SK-MEL-5 (cell line): ENCODE data around the gene GPC4. TPM values are rescaled to one million over a fixed set of nuclear protein-coding genes. Genes with fewer than 3 reads are reported as not detected.

ENCODE experiments used
- DNase-seq: peaks from one replicate; pipeline ENCODE4 v3.0.0-alpha.2; 2016; ENCODE audit warnings: low read depth, low spot score
- in situ Hi-C: cut with HindIII; loops from 2 replicates; pipeline ENCODE4 v1.10.0; 2016; ENCODE audit warnings: low sequenced_read_pairs, high pct_unique_total_duplicates, low pct_unique_long_range_greater_than_20kb
- polyA plus RNA-seq, 2 experiments: library from polyadenylated mRNA; depleted of rRNA; stranded (reverse); fragments of >200 nt; gene quantifications; 2 replicates each; pipeline ENCODE4 v1.2.3, GENCODE V29; 2015
- total RNA-seq: library from RNA; depleted of rRNA; stranded (reverse); fragments of >200 nt; shearing (Covaris generic); gene quantifications from 2 replicates; pipeline ENCODE4 v1.2.3, GENCODE V29; 2014; rRNA removed

The GPC4 gene
- 3.2 and 3.6 TPM in 2 replicates for total RNA-seq
- polyA plus RNA-seq (2015; cell fraction: cytosol; rRNA removed): 21.5 and 27.3 TPM in 2 replicates
- polyA plus RNA-seq (2015; cell fraction: nucleus; rRNA removed): 2.5 and 3.3 TPM in 2 replicates

GRCh38 chrX:133415276-133416105 lies at the start of gene GPC4:
TSS of gene GPC4 (minus strand) at chrX:133415489. CDS start at chrX:133414965, 524 bp downstream.
- in situ Hi-C loops: no loop called here
- peak; percentile 62 for DNase-seq

GRCh38 chrX:133461231-133461630 lies 45.9 kb upstream of the GPC4 start:
- in situ Hi-C loops: no loop called here

DNA sequence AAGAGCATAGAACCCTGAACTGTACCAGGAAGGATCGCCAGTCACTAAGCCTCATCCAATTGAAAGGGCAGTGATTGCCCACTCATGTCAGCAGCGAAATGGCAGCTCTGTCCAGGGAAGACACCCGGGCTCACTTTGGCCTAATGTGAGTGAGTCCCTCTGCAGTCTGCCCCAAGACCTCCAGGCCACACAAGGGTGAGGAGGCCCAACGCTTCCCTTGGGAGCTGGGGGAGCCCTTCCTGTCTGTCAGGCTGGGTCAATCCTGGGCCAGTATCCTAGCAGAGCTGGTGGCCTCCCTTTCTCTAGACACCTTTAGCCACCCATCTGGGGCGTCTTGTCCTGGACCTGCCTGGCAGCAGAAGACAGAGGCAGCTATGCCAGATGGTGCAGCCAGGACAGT lies 39.6 kb upstream of the GPC4 start:
- no peak for DNase-seq
- in situ Hi-C loops: no loop called here

More at GRCh38 chrX:133461231-133461630, 45.9 kb upstream of the GPC4 start:
- DNase-seq: peak; percentile 42

DNA sequence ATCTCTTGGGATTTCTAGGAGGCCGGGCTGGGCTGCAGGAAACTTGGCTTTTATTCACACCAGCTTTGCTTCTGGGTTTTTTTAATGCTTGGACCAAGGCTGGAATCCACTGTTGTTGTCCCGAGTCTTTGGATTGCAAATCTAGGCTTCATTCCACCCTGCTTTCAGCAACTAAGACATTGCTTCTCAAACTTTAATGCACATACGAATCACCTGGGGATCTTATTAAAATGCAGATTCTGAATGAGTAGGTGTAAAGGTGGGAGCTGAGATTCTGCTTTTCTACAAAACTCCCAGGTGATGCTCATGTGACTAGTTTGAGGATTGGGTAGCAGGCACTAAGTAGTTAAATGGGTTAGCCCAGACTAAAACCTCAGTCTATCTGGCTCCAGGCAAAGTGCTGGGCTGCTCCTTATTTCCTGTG lies 39.2 kb upstream of the GPC4 start:
- DNase-seq: no peak
- in situ Hi-C loops: no loop called here

DNA sequence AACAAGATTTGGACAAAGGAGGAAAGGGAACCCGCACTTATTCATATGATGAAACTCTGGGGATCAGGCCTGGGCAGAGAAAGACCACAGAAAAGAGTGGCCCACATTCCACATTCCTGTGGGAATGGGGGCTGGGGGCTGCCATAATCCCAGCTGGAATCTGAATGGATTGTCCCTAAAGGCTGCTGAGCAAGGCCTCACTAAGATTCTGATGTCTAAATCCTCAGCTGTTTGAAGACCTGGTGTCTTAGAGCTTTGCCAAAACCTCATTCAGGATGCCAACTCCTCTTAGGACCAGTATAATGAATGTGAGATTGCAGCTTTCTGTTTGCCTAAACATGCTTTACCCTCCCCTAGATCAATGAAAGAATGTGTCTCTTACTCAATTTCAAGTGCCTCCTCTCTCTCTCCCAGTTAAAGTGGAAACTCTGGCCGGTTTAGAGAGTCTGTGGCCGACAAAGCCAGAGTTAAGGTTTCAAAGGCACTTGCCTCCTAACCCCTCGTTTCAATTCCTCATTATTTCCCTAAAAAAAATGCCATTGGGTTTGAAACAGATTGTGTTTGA lies 33.3 kb upstream of the GPC4 start:
- in situ Hi-C loops: no loop called here
- DNase-seq: no peak

- peak; percentile 43 for DNase-seq
Measured at GRCh38 chrX:133444952-133445831, 29.9 kb upstream of the GPC4 start.

DNA sequence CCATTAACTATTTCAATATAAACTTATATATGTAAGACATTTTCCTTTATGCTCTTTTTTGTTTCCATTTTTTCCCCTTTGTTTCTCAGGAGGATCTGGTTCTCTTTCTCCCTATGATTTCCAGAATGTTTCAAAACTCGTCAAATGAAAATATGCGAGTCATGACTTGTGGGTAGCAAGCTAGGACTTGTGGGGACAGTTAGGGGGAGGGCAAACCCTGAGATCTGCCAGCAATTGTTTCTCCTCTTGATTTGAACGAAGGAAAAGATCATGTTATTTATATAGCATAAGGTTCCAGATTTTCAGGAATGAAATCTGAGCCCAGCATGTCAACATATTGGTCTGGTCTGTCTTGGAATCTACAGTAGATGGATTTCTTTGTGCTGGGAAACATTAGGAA lies 28.9 kb upstream of the GPC4 start:
- no peak for DNase-seq
- in situ Hi-C loops: no loop called here

More at GRCh38 chrX:133444952-133445831, 29.9 kb upstream of the GPC4 start:
- in situ Hi-C loops: no loop called here

DNA sequence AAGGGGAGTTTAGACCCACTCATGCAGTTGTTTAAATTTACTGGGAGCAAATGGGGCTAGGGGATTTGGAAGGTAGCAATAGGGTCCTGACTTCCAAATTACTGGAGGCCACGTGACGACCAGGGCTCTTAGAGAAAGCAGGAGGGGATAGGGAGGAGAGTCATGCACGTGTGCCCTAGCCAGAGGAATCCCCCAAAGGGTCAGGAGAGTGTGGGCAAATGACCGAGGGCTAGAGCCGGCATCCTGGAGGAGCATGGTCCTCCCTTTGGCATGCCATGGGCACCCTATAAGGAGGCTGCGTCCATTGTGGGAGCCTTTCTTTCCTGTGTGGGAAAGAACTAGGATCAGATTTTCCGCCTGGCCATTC lies 25.5 kb upstream of the GPC4 start:
- no peak for DNase-seq
- in situ Hi-C loops: no loop called here

DNA sequence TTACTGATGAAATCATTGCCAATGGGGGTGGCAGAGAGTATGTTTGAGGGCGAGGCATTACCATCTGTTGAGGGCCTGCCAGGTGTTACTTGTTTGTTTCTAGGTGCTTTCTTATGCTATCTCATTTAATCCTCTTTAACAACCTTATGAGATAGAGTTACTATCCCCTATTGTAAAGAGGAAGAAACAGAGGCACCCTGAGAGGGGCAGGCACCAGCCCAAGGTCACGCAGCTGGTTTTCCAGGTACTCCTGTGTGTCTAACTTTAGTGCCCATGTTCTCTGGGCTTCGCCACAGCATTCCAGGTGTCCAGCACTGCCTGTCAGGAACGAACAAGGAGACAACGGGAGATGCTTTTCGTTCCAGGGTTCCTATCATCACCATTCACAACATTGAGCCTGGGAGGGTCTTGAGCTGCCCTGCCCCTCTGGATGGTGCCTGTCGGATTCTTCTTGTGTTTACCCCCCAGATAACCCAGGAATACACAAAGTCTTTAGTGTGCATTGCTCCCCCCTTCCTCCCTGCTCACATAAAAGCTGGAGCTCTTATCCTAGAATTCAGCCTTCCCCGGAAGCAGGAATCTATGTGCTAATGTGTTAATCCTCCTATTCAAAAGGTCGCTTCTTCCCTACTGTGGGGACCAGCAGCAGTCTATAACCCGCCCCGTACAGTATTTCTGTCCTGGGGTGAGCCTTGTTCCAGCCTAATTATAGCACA lies 24.9 kb upstream of the GPC4 start:
- in situ Hi-C loops: no loop called here
- no peak for DNase-seq

- in situ Hi-C loops: no loop called here
- no peak for DNase-seq
Measured at GRCh38 chrX:133437766-133438165, 22.5 kb upstream of the GPC4 start.

DNA sequence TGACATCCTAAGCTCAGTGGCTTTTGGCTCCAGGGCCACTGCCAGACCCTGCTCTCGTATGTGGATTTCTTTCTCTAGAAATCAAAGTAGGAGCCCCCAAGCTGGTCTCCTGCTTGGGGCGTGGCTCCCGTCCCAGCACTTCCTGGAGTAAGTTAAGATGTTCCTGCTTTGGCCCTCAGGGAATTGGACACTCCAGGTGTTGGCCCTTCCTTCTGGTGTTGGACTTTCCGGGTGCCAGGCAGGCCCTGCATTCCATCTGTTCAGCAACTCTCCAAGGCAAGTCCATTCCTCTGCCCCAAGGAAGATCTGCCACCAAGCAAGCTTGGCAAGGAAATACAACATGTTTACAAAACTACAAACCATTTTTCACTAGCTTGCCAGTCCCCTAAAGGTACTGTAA lies 22.1 kb upstream of the GPC4 start:
- in situ Hi-C loops: no loop called here
- DNase-seq: no peak

DNA sequence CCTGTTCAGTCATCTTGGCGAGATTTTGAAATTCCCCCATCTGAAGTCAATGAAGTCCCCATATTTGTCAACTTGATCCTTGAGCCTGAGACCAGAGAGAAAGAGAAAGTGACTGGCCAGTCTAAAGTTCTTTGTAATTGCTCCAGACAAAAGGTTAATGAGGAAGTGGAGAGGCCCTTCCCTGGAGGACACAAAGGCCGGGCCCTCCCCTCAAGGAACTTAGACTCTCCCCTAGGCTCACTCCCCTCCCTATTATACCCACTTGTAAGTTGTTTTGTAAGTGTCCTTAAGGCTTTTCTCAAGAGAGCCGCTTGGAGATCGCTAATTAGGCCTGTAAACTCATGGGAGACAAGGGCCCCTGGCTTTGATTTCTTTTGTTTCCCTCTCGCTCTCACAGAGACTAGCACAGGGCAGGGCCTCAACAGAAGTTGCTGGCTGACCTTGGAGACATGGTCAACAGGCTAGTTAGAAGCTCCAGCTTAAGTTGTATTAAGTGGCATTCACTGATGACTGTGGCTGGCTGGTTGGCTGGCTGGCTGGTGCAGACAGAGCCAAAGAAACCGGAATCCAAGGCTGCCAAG lies 20.3 kb upstream of the GPC4 start:
- DNase-seq: no peak
- in situ Hi-C loops: no loop called here

DNA sequence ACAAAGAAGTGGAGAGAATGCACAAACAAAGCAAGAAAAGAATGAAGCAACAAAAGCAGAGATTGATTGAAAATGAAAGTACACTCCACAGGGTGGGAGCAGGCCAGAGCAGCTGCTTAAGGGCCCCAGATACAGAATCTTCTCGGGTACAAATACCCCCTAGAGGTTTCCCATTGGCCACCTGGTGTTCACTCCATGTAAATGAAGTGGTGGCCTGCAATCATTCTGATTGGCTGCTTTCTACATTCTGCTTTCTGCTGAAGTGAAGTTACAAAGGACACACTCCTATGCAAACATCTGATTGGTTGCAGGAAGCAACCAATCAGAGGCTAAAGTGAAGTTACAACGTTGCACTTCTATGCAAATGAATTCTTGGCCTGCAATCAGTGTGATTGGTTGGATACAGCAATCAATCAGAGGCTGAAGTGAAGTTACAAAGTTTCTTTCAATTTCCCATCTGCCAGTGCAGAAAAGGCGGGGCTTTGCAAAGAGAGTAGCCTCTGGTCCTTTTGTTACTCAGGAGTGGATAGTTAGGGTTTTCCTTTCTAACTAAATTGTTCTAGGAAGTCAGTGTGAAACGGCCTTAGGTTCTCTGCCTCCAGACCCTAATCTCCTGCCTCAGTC lies 19.0 kb upstream of the GPC4 start:
- in situ Hi-C loops: no loop called here
- DNase-seq: peak; percentile 21

DNA sequence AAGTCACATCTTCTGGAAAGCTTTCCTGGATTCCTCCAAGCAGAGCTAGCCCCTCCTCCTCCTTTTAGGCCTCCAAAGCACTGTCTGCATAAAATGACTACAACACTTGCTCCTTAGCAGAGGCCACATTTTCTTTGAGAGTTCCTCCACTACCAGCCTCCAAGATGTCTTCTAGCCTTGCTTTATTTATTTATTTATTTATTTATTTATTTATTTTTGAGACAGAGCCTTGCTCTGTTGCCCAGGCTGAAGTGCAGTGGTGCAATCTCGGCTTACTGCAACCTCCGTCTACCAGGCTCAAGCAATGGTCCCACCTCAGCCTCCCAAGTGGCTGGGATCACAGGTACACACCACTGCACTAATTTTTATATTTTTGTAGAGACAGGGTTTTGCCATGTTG lies 4.6 kb upstream of the GPC4 start:
- DNase-seq: no peak
- in situ Hi-C loops: no loop called here

DNA sequence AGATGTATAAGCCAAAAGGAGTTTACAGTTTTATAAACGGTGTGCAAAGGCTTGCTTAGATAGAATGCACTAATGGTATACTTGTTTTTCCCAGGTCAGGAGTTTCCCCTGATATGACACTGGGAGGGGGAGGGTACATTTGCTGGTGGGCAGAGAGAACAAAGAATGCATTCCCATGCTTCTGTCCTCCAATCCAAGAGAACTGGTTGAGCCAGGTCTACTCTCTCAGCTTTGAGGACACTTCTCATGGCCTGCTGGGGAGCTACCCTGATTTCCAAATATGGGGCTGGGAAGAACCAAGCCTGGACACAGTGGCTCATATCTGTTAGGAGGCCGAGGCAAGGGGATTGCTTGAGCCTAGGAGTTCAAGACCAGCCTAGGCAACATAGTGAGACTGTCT lies 3.3 kb upstream of the GPC4 start:
- DNase-seq: no peak
- in situ Hi-C loops: no loop called here

DNA sequence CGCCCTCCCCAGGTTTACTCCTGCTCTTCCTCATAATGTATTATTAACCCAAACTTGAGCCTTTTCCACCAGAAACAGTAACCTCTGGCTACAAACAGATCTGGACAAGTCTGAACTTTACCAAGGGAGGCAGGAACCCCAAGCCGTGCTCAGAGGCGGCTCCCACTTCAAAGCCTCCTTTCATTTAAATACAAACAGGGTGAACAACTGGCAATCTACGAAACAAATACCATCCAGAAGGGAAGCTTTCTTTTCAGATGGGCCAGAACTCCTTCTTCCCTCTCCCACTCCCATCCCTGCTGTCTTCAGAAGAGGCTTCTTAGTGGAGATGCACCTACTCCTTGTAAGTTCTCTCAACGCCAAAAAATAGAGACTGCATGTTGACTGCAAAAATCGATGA lies 2.1 kb upstream of the GPC4 start:
- in situ Hi-C loops: no loop called here
- no peak for DNase-seq
